SK-N-MC (cell line): ENCODE measurements around the gene OGFOD2.

ENCODE experiments used
- DNase-seq: peaks from one replicate; pipeline ENCODE4 v3.0.0-alpha.2; 2011; ENCODE audit warnings: low read depth, low spot score
- H3K27ac ChIP-seq: fragments of 200-600 bp; sonication (generic); 2 replicates; pipeline ENCODE4 v1.5.1; 2016; ENCODE audit warnings: mixed run types
- H3K36me3 ChIP-seq: fragments of 200-600 bp; sonication (generic); 2 replicates; pipeline ENCODE4 v1.6.1; 2017; ENCODE audit warnings: antibody characterized with exemption, low read length, mixed read lengths; ENCODE audit not compliant: insufficient read depth
- H3K4me3 ChIP-seq: fragments of 200-600 bp; sonication (generic); 2 replicates; pipeline ENCODE4 v1.5.1; 2016
- H3K9ac ChIP-seq: fragments of 200-600 bp; sonication (generic); 2 replicates; pipeline ENCODE4 v1.8.0; 2017; ENCODE audit warnings: mixed run types, mixed read lengths; ENCODE audit not compliant: insufficient read length
- H3K9me3 ChIP-seq: fragments of 200-600 bp; sonication (generic); 2 replicates; pipeline ENCODE4 v1.6.1; 2017; ENCODE audit warnings: low read depth, mild to moderate bottlenecking, antibody characterized with exemption, low read length, moderate library complexity, mixed read lengths
- EZH2 ChIP-seq: fragments of 200-600 bp; sonication (generic); IDR thresholded peaks from one replicate; pipeline ENCODE4 v1.6.1; 2017; ENCODE audit warnings: antibody characterized with exemption
- FOXP2 ChIP-seq: optimal IDR thresholded peaks from 2 replicates; pipeline ENCODE3; 2011; ENCODE audit warnings: mild to moderate bottlenecking, moderate library complexity; ENCODE audit not compliant: insufficient read depth; ENCODE audit errors: extremely low read length, control extremely low read depth
- POLR2AphosphoS5 ChIP-seq: IDR thresholded peaks from 2 replicates; pipeline ENCODE4 v1.6.1; 2012; ENCODE audit warnings: mild to moderate bottlenecking, low read depth, low read length, borderline replicate concordance

Gene OGFOD2

GRCh38 chr12:122959566-122960192 is 15.4 kb upstream of the OGFOD2 start:
- H3K9me3 ChIP-seq, result no peaks in the 10 kb centered on the region
- no peak overlapping the region for H3K27ac ChIP-seq
- no peak overlapping the region for H3K4me3 ChIP-seq
- H3K9ac ChIP-seq, result no peak overlapping the region
- no peaks in the 10 kb centered on the region; the same call in 1 of the 2 replicates for H3K36me3 ChIP-seq
- TF ChIP-seq POLR2AphosphoS5 (no peak), FOXP2 (no peak), EZH2 (no peak)
- DNase-seq, result no peak

GRCh38 chr12:122960193-122960569 is 14.9 kb upstream of the OGFOD2 start:
- TF ChIP-seq FOXP2, result no peak
- no peak for TF ChIP-seq POLR2AphosphoS5
- TF ChIP-seq EZH2, result no peak
- no peaks in the 10 kb centered on the region for H3K9me3 ChIP-seq
- H3K9ac ChIP-seq, result no peak overlapping the region
- H3K4me3 ChIP-seq, result no peak overlapping the region
- DNase-seq, result no peak
- no peak overlapping the region for H3K27ac ChIP-seq
- no peaks in the 10 kb centered on the region; the same call in 1 of the 2 replicates for H3K36me3 ChIP-seq

GRCh38 chr12:122961531-122962329 is 13.3 kb upstream of the OGFOD2 start:
- TF ChIP-seq FOXP2 (no peak), EZH2 (no peak), POLR2AphosphoS5 (no peak)
- H3K9ac ChIP-seq, result no peak overlapping the region
- no peak for DNase-seq
- no peaks in the 10 kb centered on the region for H3K9me3 ChIP-seq
- H3K27ac ChIP-seq, result no peak overlapping the region
- H3K4me3 ChIP-seq, result no peak overlapping the region
- no peaks in the 10 kb centered on the region; the same call in 1 of the 2 replicates for H3K36me3 ChIP-seq

DNA sequence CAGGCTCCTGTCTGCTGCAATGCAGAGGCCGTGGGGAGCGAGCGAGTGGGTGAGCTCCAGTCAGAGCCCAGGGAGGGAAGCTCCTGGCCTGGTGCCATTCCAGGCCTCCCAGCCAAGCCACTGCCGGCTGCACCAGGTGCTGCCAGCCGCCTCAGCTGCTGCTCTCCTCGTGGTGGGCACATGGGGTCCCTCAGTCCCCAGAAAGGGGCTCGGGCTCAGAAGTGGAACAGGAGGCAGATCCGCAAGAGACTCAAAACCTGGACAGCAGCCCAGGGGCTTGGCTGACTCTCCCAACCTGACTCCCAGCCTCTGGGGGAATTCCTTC is 11.1 kb upstream of the OGFOD2 start:
- no peak overlapping the region for H3K27ac ChIP-seq
- DNase-seq, result no peak
- TF ChIP-seq FOXP2 (no peak), EZH2 (no peak), POLR2AphosphoS5 (no peak)
- no peak overlapping the region for H3K4me3 ChIP-seq
- no peaks in the 10 kb centered on the region for H3K9me3 ChIP-seq
- no peaks in the 10 kb centered on the region; the same call in 1 of the 2 replicates for H3K36me3 ChIP-seq
- no peak overlapping the region for H3K9ac ChIP-seq

GRCh38 chr12:122964439-122965257 is 10.4 kb upstream of the OGFOD2 start:
- no peak overlapping the region for H3K27ac ChIP-seq
- TF ChIP-seq FOXP2 (no peak), EZH2 (no peak), POLR2AphosphoS5 (no peak)
- no peak overlapping the region for H3K4me3 ChIP-seq
- no peak for DNase-seq
- H3K36me3 ChIP-seq, result no peaks in the 10 kb centered on the region; the same call in 1 of the 2 replicates
- no peaks in the 10 kb centered on the region for H3K9me3 ChIP-seq
- H3K9ac ChIP-seq, result no peak overlapping the region

DNA sequence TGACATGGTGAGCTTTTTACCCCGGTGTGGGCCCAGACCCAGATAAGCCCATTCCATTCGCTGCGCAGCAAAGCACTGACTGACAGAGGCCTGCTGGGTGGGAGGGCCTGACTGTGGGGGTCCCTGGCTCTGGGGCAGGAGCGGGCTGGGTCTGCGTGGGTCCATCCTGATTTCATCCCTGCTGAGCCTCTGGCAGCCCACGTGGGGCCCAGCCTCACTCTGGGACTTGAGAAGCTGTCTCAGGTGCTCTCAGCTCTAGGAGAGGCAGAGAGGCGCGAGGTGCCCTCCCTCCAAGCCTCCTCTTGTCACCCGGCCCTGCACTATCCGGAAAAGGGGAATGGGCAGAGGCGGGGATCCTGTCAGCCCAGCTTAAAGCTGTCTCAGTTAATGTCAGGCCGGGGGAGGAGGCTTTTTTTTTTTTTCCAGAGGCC is 9.7 kb upstream of the OGFOD2 start:
- no peak for TF ChIP-seq POLR2AphosphoS5
- TF ChIP-seq EZH2, result no peak
- TF ChIP-seq FOXP2, result no peak
- Histone ChIP-seq H3K9ac (peak overlapping the region; percentile 60), H3K27ac (no peak overlapping the region)

GRCh38 chr12:122965851-122966742 is 8.9 kb upstream of the OGFOD2 start, which contains the start of gene ABCB9:
Gene ABCB9, minus strand, starts transcription at chr12:122966463. Its CDS starts 6,228 bp downstream, at chr12:122960235.
- DNase-seq, result no peak
- Histone ChIP-seq H3K4me3 (peak within 1 kb of the TSS; percentile 96), H3K27ac (no peak within 1 kb of the TSS), H3K36me3 (no peaks in the 10 kb centered on the region), H3K9me3 (no peaks in the 10 kb centered on the region), H3K9ac (peak within 1 kb of the TSS; percentile 60)
- TF ChIP-seq FOXP2 (no peak), POLR2AphosphoS5 (peak; percentile 75; the same call in 1 of the 2 replicates)

More for the DNA sequence above, 9.7 kb upstream of the OGFOD2 start:
- no peak for DNase-seq
- peak overlapping the region; percentile 96 for H3K4me3 ChIP-seq
- no peaks in the 10 kb centered on the region for H3K9me3 ChIP-seq
- no peaks in the 10 kb centered on the region; the same call in 1 of the 2 replicates for H3K36me3 ChIP-seq
